Transverse colon (tissue), 4 donors: ENCODE measurements around the gene TAB3. TPM values are rescaled to one million over a fixed set of nuclear protein-coding genes. Genes with fewer than 3 reads are reported as not detected.

Experiments used
- DNase-seq: peaks from one replicate; pipeline ENCODE4 v3.0.0-alpha.2; 2019
- H3K27ac ChIP-seq, 4 donors: fragments of 200-600 bp; sonication (generic); 2 replicates each; pipeline ENCODE4 v1.5.1; 2016 to 2018; ENCODE audit warnings: inconsistent platforms in 4 of 4
- H3K27me3 ChIP-seq: fragments of 200-600 bp; sonication (generic); 2 replicates; pipeline ENCODE4 v1.5.1; 2017; ENCODE audit warnings: inconsistent platforms
- H3K36me3 ChIP-seq, 4 donors: fragments of 200-600 bp; sonication (generic); 2 replicates each; pipeline ENCODE4 v1.5.1; 2017 to 2019; ENCODE audit warnings: inconsistent platforms in 4 of 4
- H3K4me1 ChIP-seq, 4 donors: fragments of 200-600 bp; sonication (generic); 2 replicates each; pipeline ENCODE4 v1.5.1; 2017 to 2020; ENCODE audit warnings: inconsistent platforms in 4 of 4
- H3K4me3 ChIP-seq, 4 donors: fragments of 200-600 bp; sonication (generic); 1 replicate in 1 of 4; 2 replicates in 3 of 4; pipeline versions ENCODE4 v1.5.1 to v1.6.1; 2017 to 2019; ENCODE audit warnings: inconsistent platforms in 4 of 4
- H3K9me3 ChIP-seq, 2 donors: fragments of 200-600 bp; sonication (generic); 2 replicates each; pipeline ENCODE4 v1.5.1; 2017 to 2019; ENCODE audit warnings: inconsistent platforms in 2 of 2
- CTCF ChIP-seq, 5 experiments: fragments of 200-600 bp in 3 of 5; fragments of 450-650 bp in 2 of 5; sonication (generic) in 3 of 5; IDR thresholded peaks; 1 replicate in 2 of 5; 2 replicates in 3 of 5; pipeline ENCODE4 v1.5.1; 2016 to 2017; ENCODE audit warnings: antibody characterized with exemption in 5 of 5, inconsistent platforms in 3 of 5, mild to moderate bottlenecking in 2 of 5, moderate library complexity in 1 of 5
- EP300 ChIP-seq: sonication (generic); formaldehyde crosslinking; IDR thresholded peaks from one replicate; pipeline ENCODE4 v1.6.1; 2017; ENCODE audit warnings: antibody characterized with exemption, low read depth
- POLR2A ChIP-seq: fragments of 450-650 bp; IDR thresholded peaks from one replicate; pipeline ENCODE4 v1.6.1; 2016; ENCODE audit warnings: antibody characterized with exemption, mild to moderate bottlenecking, moderate library complexity
- POLR2AphosphoS5 ChIP-seq, 3 donors: sonication (generic); formaldehyde crosslinking; IDR thresholded peaks; one replicate each; pipeline ENCODE4 v1.6.1; 2016; ENCODE audit warnings: antibody characterized with exemption in 3 of 3
- WGBS, 2 donors: methylation state at CpG; one replicate each; pipeline ENCODE4 v1.1.5; 2018; ENCODE audit warnings: low coverage in 1 of 2; 5-methylcytosine and 5-hydroxymethylcytosine counted together
- in situ Hi-C, 4 donors: fragments of 200-750 bp; cut with MboI; loops; one replicate each; pipeline versions ENCODE4 v1.15.0 to v1.15.1; 2017; ENCODE audit warnings: low sequenced_read_pairs in 3 of 4, low pct_ligation_motif_present in 1 of 4, low pct_unique_long_range_greater_than_20kb in 1 of 4
- intact Hi-C: fragments of 100-400 bp; cut with DNase I; formaldehyde crosslinking; loops from one replicate; pipeline ENCODE4 v1.15.1; 2023; ENCODE audit warnings: low total_unique reads
- total RNA-seq, 4 donors: library from RNA; depleted of rRNA; stranded (reverse); fragments of >200 nt; gene quantifications; one replicate each; pipeline ENCODE4 v1.1.0, GENCODE V29; 2016

TAB3 gene
- total RNA-seq, 4 donors from 2014 or later = 10.3 to 34.0 (median 30.6) TPM

- intact Hi-C loops = no loop called here
- TF ChIP-seq CTCF (IDR thresholded peaks at IDR 0.05) (no peak), EP300 (no peak), POLR2A (no peak), POLR2AphosphoS5 (IDR thresholded peaks at IDR 0.05) (no peak)
- 89% methylated on average over 1 of the region's 1 CpG; no CpG with 5 or more reads in 1 of the 2 donors for WGBS, 2 donors
- Histone ChIP-seq H3K4me1 (no peaks in the 10 kb centered on the region), H3K36me3 (no peaks in the 10 kb centered on the region), H3K27me3 (no peaks in the 10 kb centered on the region), H3K9me3 (no peaks in the 10 kb centered on the region), H3K27ac (no peak overlapping the region), H3K4me3 (no peak overlapping the region)
- DNase-seq = no peak
- in situ Hi-C loops = no loop called here
Observed at GRCh38 chrX:30793767-30794103, 95.3 kb downstream of the TAB3 start.

- Histone ChIP-seq H3K27me3 (no peaks in the 10 kb centered on the region), H3K4me3 (no peak overlapping the region), H3K36me3 (no peaks in the 10 kb centered on the region), H3K4me1 (no peaks in the 10 kb centered on the region), H3K9me3 (no peaks in the 10 kb centered on the region), H3K27ac (no peak overlapping the region)
- TF ChIP-seq POLR2AphosphoS5 (IDR thresholded peaks at IDR 0.05) (no peak), POLR2A (no peak), EP300 (no peak), CTCF (IDR thresholded peaks at IDR 0.05) (no peak)
- 77 to 100% methylated on average over 2 to 3 of the region's 3 CpGs for WGBS, 2 donors
- in situ Hi-C loops = no loop called here
- intact Hi-C loops = no loop called here
- no peak for DNase-seq
Observed at GRCh38 chrX:30793075-30793766, 95.8 kb downstream of the TAB3 start.

- in situ Hi-C loops (no loop called here), intact Hi-C loops (no loop called here)
- no peak overlapping the region for H3K27ac ChIP-seq
- H3K9me3 ChIP-seq = no peaks in the 10 kb centered on the region
- WGBS, 2 donors = 87% methylated on average over 8 of the region's 8 CpGs; no CpG with 5 or more reads in 1 of the 2 donors
- no peaks in the 10 kb centered on the region for H3K27me3 ChIP-seq
- DNase-seq = no peak
- H3K4me3 ChIP-seq = no peak overlapping the region
- H3K36me3 ChIP-seq = no peaks in the 10 kb centered on the region
- no peaks in the 10 kb centered on the region for H3K4me1 ChIP-seq
- TF ChIP-seq CTCF (IDR thresholded peaks at IDR 0.05) (no peak), POLR2AphosphoS5 (IDR thresholded peaks at IDR 0.05) (no peak), EP300 (no peak), POLR2A (no peak)
Observed at GRCh38 chrX:30791296-30792278, 97.5 kb downstream of the TAB3 start.

GRCh38 chrX:30787012-30787411, 102.0 kb downstream of the TAB3 start:
- in situ Hi-C loops = no loop called here
- H3K4me1 ChIP-seq = no peaks in the 10 kb centered on the region
- no peaks in the 10 kb centered on the region for H3K27me3 ChIP-seq
- no peaks in the 10 kb centered on the region for H3K36me3 ChIP-seq
- no peak overlapping the region for H3K27ac ChIP-seq
- WGBS, 2 donors = 70% methylated on average over 9 of the region's 9 CpGs; no CpG with 5 or more reads in 1 of the 2 donors
- H3K9me3 ChIP-seq = no peaks in the 10 kb centered on the region
- DNase-seq = no peak
- TF ChIP-seq EP300 (no peak), CTCF (IDR thresholded peaks at IDR 0.05) (no peak), POLR2A (no peak), POLR2AphosphoS5 (IDR thresholded peaks at IDR 0.05) (no peak)
- no peak overlapping the region for H3K4me3 ChIP-seq
- intact Hi-C loops = no loop called here
